ENCODE measurements around the gene GTPBP6.
"Not testable (repeated sequence)": the region's sequence is repeated elsewhere in the genome, so short reads cannot be mapped to it uniquely, and the experiment has no call there.

GTPBP6 gene

DNA sequence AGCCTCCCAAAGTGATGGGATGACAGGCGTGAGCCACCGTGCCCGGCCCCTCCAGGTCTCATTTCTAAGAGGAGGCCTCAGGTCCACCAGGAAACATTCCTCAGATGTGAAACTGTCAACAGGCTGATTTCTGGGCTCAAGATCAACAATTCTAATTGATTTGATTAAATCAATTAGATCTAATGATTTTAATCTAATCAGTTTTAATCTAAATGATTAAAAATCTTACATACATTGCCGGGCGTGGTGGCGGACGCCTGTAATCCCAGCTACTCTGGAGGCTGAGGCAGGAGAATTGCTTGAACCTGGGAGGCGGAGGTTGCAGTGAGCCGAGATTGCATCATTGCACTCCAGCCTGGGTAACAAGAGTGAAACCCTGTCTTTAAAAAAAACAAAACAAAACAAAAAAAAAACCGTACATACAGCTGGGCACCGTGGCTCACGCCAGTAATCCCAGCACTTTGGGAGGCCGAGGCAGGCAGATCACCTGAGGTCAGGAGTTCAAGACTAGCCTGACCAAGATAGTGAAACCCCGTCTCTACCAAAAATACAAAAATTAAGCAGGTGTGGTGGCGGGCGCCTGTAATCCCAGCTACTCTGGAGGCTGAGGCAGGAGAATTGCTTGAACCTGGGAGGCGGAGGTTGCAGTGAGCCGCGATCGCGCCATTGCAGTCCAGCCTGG is 36.5 kb downstream of the GTPBP6 start:
- not testable (repeated sequence) for H3K36me3 Mint-ChIP-seq (ENCODE audit: insufficient read depth); H3K9me3 Mint-ChIP-seq; ATAC-seq (replicated peaks; ENCODE audit: extremely low read depth, poor library complexity, severe bottlenecking); H3K27me3 Mint-ChIP-seq; DNase-seq (ENCODE audit: low spot score in 2 of 2)
- H3K27ac Mint-ChIP-seq (ENCODE audit: low read depth), result peak overlapping the region; percentile 83
- peak overlapping the region; percentile 85 for H3K4me3 Mint-ChIP-seq
- peaks cover 24% of the 10 kb centered on the region for H3K4me1 Mint-ChIP-seq

DNA sequence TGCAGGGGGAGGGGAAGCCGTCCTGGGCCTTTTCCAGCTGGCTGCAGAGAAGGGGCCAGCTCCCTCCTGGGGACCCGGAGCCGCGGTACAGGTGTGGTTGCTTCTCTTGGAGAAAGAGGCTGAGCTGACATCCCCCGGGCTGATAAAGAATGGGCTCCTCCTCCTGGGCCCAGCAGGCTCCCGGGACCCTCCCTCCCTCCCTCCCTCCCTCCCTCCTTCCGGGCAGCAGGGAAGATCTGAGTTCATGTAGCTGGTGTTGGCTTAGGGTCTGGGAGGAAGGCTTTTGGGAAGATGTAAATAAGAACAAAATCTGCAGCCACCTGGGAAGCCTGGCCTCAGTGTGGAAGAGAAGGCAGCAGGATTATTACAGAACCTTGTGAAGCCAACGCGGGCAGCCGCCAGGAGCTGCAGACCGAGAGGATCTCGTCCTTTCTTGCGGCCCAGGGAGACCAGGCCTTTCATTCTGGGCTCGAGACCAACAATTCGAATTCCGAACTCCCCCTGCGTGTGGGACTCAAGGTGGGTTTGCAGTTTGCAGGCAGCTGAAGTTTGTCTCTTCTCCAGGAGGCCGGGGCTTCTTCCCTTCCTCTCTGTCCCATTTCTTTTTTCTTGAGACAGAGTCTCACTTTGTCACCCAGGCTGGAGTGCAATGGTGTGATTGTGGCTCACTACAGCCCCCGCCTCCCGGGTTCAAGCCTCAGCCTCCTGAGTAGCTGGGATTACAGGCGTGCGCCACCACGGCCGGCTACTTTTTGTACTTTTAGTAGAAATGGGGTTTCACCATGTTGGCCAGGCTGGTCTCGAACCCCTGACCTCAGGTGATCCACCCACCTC is 37.2 kb downstream of the GTPBP6 start, which contains the start of gene PLCXD1:
PLCXD1 (plus strand) TSS at position 216 of the 834 bp plus-strand sequence. CDS start 2,807 bp downstream, outside the sequence.
- H3K27ac Mint-ChIP-seq (ENCODE audit: low read depth), result peak within 1 kb of the TSS; percentile 83
- H3K9me3 Mint-ChIP-seq, result no peaks in the 10 kb centered on the region
- ATAC-seq (replicated peaks; ENCODE audit: extremely low read depth, poor library complexity, severe bottlenecking), result no peak
- peaks cover 8% of the 10 kb centered on the region for H3K36me3 Mint-ChIP-seq (ENCODE audit: insufficient read depth)
- H3K4me1 Mint-ChIP-seq, result peaks cover 24% of the 10 kb centered on the region
- H3K4me3 Mint-ChIP-seq, result peak within 1 kb of the TSS; percentile 85
- DNase-seq (ENCODE audit: low spot score in 2 of 2), result no peak
- no peaks in the 10 kb centered on the region for H3K27me3 Mint-ChIP-seq

DNA sequence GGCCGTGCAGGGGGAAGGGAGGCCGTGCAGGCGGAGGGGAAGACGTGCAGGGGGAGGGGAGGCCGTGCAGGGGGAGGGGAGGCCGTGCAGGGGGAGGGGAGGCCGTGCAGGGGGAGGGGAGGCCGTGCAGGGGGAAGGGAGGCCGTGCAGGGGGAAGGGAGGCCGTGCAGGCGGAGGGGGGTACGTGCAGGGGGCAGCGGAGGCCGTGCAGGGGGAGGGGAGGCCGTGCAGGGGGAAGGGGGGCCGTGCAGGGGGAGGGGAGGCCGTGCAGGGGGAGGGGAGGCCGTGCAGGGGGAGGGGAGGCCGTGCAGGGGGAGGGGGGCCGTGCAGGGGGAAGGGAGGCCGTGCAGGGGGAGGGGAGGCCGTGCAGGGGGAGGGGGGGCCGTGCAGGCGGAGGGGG is 37.9 kb downstream of the GTPBP6 start:
- Mint-ChIP-seq H3K36me3 (ENCODE audit: insufficient read depth) (peaks cover 10% of the 10 kb centered on the region), H3K4me1 (peaks cover 27% of the 10 kb centered on the region)
- not testable (repeated sequence) for DNase-seq (ENCODE audit: low spot score in 2 of 2); H3K27me3 Mint-ChIP-seq; H3K4me3 Mint-ChIP-seq; H3K9me3 Mint-ChIP-seq; ATAC-seq (replicated peaks; ENCODE audit: extremely low read depth, poor library complexity, severe bottlenecking); H3K27ac Mint-ChIP-seq (ENCODE audit: low read depth)

DNA sequence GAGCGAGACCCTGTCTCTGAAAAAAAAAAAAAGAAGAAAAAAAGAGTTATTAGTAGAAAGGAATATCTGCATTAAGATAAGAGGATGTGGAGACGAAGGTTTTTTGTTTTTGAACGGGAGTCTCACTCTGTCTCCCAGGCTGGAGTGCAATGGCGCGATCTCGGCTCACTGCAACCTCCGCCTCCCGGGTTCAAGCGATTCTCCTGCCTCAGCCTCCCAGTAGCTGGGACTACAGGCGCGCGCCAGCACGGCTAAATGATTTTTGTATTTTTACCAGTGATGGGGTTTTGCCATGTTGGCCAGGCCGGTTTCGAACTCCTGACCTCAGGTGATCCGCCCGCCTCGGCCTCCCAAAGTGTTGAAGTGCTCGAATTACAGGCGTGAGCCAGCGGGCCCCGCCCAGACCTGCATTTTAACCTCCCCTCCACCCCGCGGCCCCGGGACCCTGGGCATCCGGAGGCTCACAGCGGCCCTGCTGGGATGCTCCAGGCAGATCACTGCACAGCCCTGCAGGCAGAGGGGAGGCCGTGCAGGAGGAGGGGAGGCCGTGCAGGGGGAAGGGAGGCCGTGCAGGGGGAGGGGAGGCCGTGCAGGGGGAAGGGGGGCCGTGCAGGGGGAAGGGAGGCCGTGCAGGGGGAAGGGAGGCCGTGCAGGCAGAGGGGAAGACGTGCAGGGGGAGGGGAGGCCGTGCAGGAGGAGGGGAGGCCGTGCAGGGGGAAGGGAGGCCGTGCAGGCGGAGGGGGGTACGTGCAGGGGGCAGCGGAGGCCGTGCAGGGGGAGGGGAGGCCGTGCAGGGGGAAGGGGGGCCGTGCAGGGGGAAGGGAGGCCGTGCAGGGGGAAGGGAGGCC is 38.6 kb downstream of the GTPBP6 start:
- H3K27me3 Mint-ChIP-seq; H3K36me3 Mint-ChIP-seq (ENCODE audit: insufficient read depth); H3K9me3 Mint-ChIP-seq; ATAC-seq (replicated peaks; ENCODE audit: extremely low read depth, poor library complexity, severe bottlenecking); DNase-seq (ENCODE audit: low spot score in 2 of 2): not testable (repeated sequence)
- H3K4me1 Mint-ChIP-seq, result peaks cover 30% of the 10 kb centered on the region
- peak overlapping the region; percentile 73 for H3K4me3 Mint-ChIP-seq
- H3K27ac Mint-ChIP-seq (ENCODE audit: low read depth), result peak overlapping the region; percentile 81

- Mint-ChIP-seq H3K4me3 (peak overlapping the region; percentile 83), H3K9me3 (no peaks in the 10 kb centered on the region)
Observed at GRCh38 chrX:276581-277201, 41.9 kb downstream of the GTPBP6 start.

DNA sequence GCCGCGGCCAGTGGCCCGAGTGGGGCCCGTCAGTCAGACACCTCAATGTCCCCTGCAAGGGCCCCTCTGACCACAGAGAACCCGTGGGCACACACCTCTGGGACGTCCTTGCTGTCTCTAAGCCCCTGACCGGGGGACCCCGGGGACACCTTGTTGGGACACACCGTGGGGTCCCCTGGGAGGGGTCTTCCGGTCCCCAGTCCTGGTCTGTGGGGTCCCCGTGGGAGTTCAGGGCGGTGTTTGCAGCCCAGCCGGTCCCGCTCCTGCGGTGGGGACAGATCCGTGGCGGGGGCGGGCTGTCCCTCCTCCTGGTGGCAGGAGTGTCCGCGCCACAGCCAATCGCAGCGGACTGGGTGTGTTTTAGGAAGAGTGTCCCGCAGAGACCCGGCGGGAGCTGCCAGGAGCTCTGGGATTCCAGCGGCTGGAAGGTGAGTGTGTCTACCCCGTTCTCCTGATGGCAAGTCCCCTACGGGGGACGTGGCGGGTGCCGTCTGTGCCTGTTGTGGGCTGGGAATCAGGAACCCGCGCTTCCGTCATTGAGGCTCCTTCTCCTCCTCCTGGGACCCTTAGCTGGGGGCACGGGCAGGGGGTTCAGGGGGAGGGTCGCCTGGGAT is 42.5 kb downstream of the GTPBP6 start:
- peak; percentile 76 for ATAC-seq (replicated peaks; ENCODE audit: extremely low read depth, poor library complexity, severe bottlenecking)
- H3K36me3 Mint-ChIP-seq (ENCODE audit: insufficient read depth), result peaks cover 9% of the 10 kb centered on the region
- no peak for DNase-seq (ENCODE audit: low spot score in 2 of 2)
- peaks cover 20% of the 10 kb centered on the region for H3K4me1 Mint-ChIP-seq
- no peaks in the 10 kb centered on the region for H3K9me3 Mint-ChIP-seq
- H3K4me3 Mint-ChIP-seq, result peak overlapping the region; percentile 83
- H3K27me3 Mint-ChIP-seq, result no peaks in the 10 kb centered on the region
- H3K27ac Mint-ChIP-seq (ENCODE audit: low read depth), result peak overlapping the region; percentile 59

More at GRCh38 chrX:276581-277201, 41.9 kb downstream of the GTPBP6 start:
- ATAC-seq (replicated peaks; ENCODE audit: extremely low read depth, poor library complexity, severe bottlenecking), result peak; percentile 37
- Mint-ChIP-seq H3K27ac (ENCODE audit: low read depth) (peak overlapping the region; percentile 59), H3K4me1 (peaks cover 20% of the 10 kb centered on the region), H3K27me3 (no peaks in the 10 kb centered on the region), H3K36me3 (ENCODE audit: insufficient read depth) (peaks cover 9% of the 10 kb centered on the region)
- DNase-seq (ENCODE audit: low spot score in 2 of 2), result no peak

DNA sequence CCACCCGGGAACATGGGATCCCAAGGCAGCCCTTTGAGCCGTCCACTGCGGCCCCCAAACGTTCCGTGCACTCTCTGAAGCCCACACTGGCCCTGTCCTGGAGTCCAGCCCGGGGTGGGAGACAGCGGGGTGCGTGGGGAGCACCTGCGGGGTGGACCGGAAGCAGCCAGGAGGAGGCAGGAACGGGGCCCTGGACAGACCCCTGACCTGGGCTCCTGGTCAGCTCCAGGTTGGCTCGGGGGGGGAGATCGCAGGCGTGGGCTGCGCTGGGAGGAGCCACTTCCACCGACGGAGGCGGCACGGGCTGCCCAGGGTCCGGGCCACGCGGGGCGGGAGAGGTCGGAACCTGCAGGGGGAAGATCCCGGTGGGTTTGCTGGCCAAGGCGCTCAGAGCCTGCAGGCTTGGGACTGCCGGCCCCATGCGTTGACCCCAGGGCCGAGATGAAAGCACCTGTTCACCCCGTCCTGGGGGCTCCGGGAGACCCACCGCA is 43.1 kb downstream of the GTPBP6 start:
- H3K27me3 Mint-ChIP-seq, result no peaks in the 10 kb centered on the region
- peak overlapping the region; percentile 83 for H3K4me3 Mint-ChIP-seq
- no peak for DNase-seq (ENCODE audit: low spot score in 2 of 2)
- ATAC-seq (replicated peaks; ENCODE audit: extremely low read depth, poor library complexity, severe bottlenecking), result no peak
- H3K36me3 Mint-ChIP-seq (ENCODE audit: insufficient read depth), result peaks cover 10% of the 10 kb centered on the region
- peaks cover 20% of the 10 kb centered on the region for H3K4me1 Mint-ChIP-seq
- H3K9me3 Mint-ChIP-seq, result no peaks in the 10 kb centered on the region
- H3K27ac Mint-ChIP-seq (ENCODE audit: low read depth), result peak overlapping the region; percentile 46

GRCh38 chrX:274904-275475 is 43.6 kb downstream of the GTPBP6 start:
- H3K27ac Mint-ChIP-seq (ENCODE audit: low read depth), result peak overlapping the region; percentile 46
- peaks cover 11% of the 10 kb centered on the region for H3K36me3 Mint-ChIP-seq (ENCODE audit: insufficient read depth)
- peak; percentile 12 for ATAC-seq (replicated peaks; ENCODE audit: extremely low read depth, poor library complexity, severe bottlenecking)
- H3K27me3 Mint-ChIP-seq, result no peaks in the 10 kb centered on the region
- DNase-seq (ENCODE audit: low spot score in 2 of 2), result no peak
- H3K4me1 Mint-ChIP-seq, result peaks cover 20% of the 10 kb centered on the region
- no peaks in the 10 kb centered on the region for H3K9me3 Mint-ChIP-seq
- H3K4me3 Mint-ChIP-seq, result peak overlapping the region; percentile 83

DNA sequence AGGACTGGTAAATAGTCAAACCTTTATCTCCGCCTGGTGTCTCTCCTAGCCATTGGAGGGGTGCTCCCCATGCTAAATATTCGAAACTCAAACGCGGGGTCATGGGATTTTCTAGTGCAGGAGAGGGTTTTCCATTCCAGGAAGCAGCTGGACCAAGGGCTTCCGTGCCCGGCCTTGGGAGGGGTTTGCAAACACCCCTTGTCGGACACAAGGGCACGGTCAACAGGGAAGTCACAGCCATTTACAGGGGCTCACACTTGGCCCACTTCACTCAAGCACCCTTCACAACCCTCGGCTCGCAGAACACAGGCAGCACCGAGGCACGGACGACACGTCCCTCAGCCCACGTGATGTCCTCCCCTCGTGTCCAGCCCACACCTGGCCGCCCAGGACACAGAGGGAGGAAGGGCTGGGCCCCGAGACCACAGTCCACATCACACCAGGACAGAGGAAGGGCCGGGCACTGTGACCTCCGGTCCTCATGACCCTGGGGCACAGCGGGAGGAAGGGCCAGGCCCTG is 47.7 kb downstream of the GTPBP6 start:
- DNase-seq (ENCODE audit: low spot score in 2 of 2), result no peak
- Mint-ChIP-seq H3K4me3 (no peak overlapping the region), H3K4me1 (peaks cover 5% of the 10 kb centered on the region), H3K27ac (ENCODE audit: low read depth) (no peak overlapping the region), H3K9me3 (no peaks in the 10 kb centered on the region), H3K36me3 (ENCODE audit: insufficient read depth) (peaks cover 3% of the 10 kb centered on the region), H3K27me3 (no peaks in the 10 kb centered on the region)
- no peak for ATAC-seq (replicated peaks; ENCODE audit: extremely low read depth, poor library complexity, severe bottlenecking)

DNA sequence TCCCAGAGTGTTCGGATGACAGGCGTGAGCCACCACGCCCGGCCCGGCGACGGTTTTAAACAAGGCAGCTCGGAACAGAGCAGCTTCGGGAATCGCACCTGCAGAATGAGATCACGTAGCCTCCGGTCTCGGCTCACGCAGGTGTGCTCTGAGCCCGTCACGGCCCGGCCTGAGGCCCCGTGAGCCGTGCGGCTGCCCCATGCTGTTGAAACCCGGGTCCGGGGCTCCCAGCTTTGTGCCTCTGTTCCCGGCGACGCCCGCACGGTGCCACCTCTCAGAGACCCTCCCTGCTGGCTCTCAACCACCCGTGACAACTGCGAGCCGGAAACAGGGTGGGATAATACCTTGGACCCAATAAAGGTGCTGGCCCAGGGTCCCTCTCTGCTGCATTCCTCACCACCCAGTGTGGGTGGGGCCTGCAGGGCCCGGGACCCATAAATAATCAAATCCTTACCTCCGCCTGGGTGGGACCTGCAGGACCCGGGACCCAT is 50.8 kb downstream of the GTPBP6 start:
- Mint-ChIP-seq H3K27ac (ENCODE audit: low read depth) (no peak overlapping the region), H3K4me3 (no peak overlapping the region)

GRCh38 chrX:265502-265901 is 53.1 kb downstream of the GTPBP6 start:
- Mint-ChIP-seq H3K4me1 (no peaks in the 10 kb centered on the region), H3K36me3 (ENCODE audit: insufficient read depth) (peaks cover 3% of the 10 kb centered on the region), H3K27me3 (no peaks in the 10 kb centered on the region), H3K27ac (ENCODE audit: low read depth) (peak overlapping the region; percentile 51), H3K4me3 (no peak overlapping the region), H3K9me3 (no peaks in the 10 kb centered on the region)
- ATAC-seq (replicated peaks; ENCODE audit: extremely low read depth, poor library complexity, severe bottlenecking) (no peak), DNase-seq (ENCODE audit: low spot score in 2 of 2) (no peak)

More for the DNA sequence above, 50.8 kb downstream of the GTPBP6 start:
- peaks cover 3% of the 10 kb centered on the region for H3K36me3 Mint-ChIP-seq (ENCODE audit: insufficient read depth)
- H3K4me1 Mint-ChIP-seq, result no peaks in the 10 kb centered on the region
- peak in 1 of 2 donors; percentile 7 for DNase-seq (ENCODE audit: low spot score in 2 of 2)
- no peaks in the 10 kb centered on the region for H3K9me3 Mint-ChIP-seq
- ATAC-seq (replicated peaks; ENCODE audit: extremely low read depth, poor library complexity, severe bottlenecking), result no peak
- H3K27me3 Mint-ChIP-seq, result no peaks in the 10 kb centered on the region

All from central memory CD8-positive, alpha-beta T cell (primary cell).